GM10847 (cell line): ENCODE results near the gene SORCS3.

Source experiments
- POLR2A ChIP-seq: IDR thresholded peaks from 2 replicates; pipeline ENCODE4 v1.6.1; 2011; ENCODE audit not compliant: insufficient read length; ENCODE audit errors: extremely low read depth

The SORCS3 gene

GRCh38 chr10:104993085-104993484 is 352.0 kb downstream of the SORCS3 start:
- TF ChIP-seq POLR2A = no peak

GRCh38 chr10:105001269-105001668 is 360.2 kb downstream of the SORCS3 start:
- no peak for TF ChIP-seq POLR2A

- TF ChIP-seq POLR2A = no peak
Measured at GRCh38 chr10:105010411-105011121, 369.5 kb downstream of the SORCS3 start.

- no peak for TF ChIP-seq POLR2A
Measured at GRCh38 chr10:105017116-105017515, 376.0 kb downstream of the SORCS3 start.

GRCh38 chr10:105017691-105018090 is 376.6 kb downstream of the SORCS3 start:
- TF ChIP-seq POLR2A = no peak

- TF ChIP-seq POLR2A = no peak
Measured at GRCh38 chr10:105023211-105024111, 382.4 kb downstream of the SORCS3 start.

GRCh38 chr10:105024184-105024583 is 383.1 kb downstream of the SORCS3 start:
- TF ChIP-seq POLR2A = no peak

GRCh38 chr10:105025092-105025491 is 384.0 kb downstream of the SORCS3 start:
- TF ChIP-seq POLR2A = no peak

GRCh38 chr10:105026566-105026965 is 385.5 kb downstream of the SORCS3 start:
- TF ChIP-seq POLR2A = no peak

- TF ChIP-seq POLR2A = no peak
Measured at GRCh38 chr10:105029286-105029685, 388.2 kb downstream of the SORCS3 start.

GRCh38 chr10:105037022-105037421 is 395.9 kb downstream of the SORCS3 start:
- no peak for TF ChIP-seq POLR2A

GRCh38 chr10:105041956-105042355 is 400.9 kb downstream of the SORCS3 start:
- no peak for TF ChIP-seq POLR2A

GRCh38 chr10:105042906-105043552 is 401.9 kb downstream of the SORCS3 start:
- TF ChIP-seq POLR2A = no peak

GRCh38 chr10:105044902-105045301 is 403.8 kb downstream of the SORCS3 start:
- TF ChIP-seq POLR2A = no peak

GRCh38 chr10:105056413-105056812 is 415.3 kb downstream of the SORCS3 start:
- TF ChIP-seq POLR2A = no peak

GRCh38 chr10:105062951-105063350 is 421.9 kb downstream of the SORCS3 start:
- no peak for TF ChIP-seq POLR2A
